ENCODE data around the gene PEX7.
"Not testable (repeated sequence)": the region's sequence is repeated elsewhere in the genome, so short reads cannot be mapped to it uniquely, and the experiment has no call there.

Gene PEX7

DNA sequence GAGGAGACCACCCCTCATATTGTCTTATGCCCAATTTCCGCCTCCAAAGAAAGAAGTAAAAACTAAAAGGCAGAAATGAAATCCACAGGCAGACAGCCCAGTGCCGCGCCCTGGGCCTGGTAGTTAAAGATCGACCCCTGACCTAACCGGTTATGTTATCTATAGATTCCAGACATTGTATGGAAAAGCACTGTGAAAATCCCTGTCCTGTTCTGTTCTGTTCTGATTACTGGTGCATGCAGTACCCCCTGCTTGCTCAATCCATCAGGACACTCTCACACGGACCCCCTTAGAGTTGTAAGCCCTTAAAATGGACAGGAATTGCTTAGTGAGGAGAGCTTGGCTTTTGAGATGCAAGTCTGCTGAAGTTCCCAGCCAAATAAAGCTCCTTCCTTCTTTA lies 137.5 kb downstream of the PEX7 start:
- not testable (repeated sequence) for H3K4me1 Mint-ChIP-seq, ATAC-seq

DNA sequence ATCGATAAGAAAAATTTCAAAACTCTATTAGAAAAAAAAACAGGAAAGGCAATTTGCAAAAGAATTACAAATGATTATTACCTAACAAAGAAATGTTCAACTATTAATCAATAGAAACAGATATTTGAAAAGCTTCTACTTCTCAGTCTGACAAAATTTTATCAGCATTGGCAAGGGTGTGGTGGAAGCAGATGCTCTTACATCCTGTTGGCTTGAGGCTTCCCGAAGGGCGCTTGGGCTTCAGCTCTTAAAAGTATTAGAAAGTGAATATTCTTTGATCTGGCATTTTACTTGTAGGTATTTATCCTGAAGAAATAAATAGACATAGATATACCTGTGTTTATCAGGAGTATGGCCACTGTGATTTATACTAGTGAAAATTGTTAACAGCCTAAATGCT lies 138.4 kb downstream of the PEX7 start:
- Mint-ChIP-seq H3K4me1 (peaks cover 8% of the 10 kb centered on the region), H3K27me3 (peaks cover 39% of the 10 kb centered on the region), H3K9me3 (no peaks in the 10 kb centered on the region), H3K27ac (no peak overlapping the region), H3K4me3 (no peak overlapping the region)
- ATAC-seq (no peak), DNase-seq (no peak)

More for the DNA sequence above, 137.5 kb downstream of the PEX7 start:
- not testable (repeated sequence) for H3K4me3 Mint-ChIP-seq, H3K27ac Mint-ChIP-seq, DNase-seq, H3K9me3 Mint-ChIP-seq
- H3K27me3 Mint-ChIP-seq = peaks cover 36% of the 10 kb centered on the region

DNA sequence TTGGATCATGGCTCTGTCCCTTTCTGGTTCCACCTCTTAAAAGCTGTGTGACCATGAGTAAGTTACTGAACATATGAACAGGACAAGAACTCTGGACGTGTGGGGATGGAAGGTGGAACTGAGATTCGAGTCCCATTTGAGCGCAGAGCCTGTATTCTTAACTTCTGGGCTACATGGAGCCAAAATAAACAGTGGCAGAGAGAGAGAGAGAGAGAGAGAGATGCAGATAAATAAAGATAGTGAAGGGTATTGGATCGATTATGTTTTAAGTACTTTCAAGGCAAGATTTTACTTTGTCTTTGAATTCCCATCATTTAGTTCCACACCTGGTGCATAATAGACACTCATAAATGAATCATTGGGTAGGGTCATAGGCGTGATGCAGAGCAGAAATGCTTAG lies 139.5 kb downstream of the PEX7 start:
- no peak for ATAC-seq
- no peak overlapping the region for H3K27ac Mint-ChIP-seq
- no peak overlapping the region for H3K4me3 Mint-ChIP-seq
- no peak for DNase-seq
- no peaks in the 10 kb centered on the region for H3K9me3 Mint-ChIP-seq
- H3K27me3 Mint-ChIP-seq = peaks cover 47% of the 10 kb centered on the region
- H3K4me1 Mint-ChIP-seq = peaks cover 5% of the 10 kb centered on the region

DNA sequence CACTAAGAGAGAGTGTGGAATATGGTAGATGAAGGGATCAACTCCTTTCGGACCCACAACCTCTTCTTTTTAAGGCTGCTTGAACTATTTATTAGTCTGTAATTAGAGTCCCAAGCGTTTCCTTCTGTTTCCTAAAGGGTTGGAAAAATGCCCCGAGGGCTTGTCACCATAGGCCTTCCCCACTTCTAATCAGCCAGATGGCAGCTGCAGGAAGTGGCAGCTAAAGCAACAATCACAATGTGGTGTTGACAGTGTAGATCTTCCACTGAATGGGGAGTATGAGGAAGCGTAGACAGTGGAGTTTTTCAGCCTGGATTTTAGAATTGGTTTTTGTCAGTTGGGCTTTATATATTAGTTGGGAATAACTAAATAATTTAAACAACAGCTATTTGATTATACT lies 140.3 kb downstream of the PEX7 start:
- no peak overlapping the region for H3K27ac Mint-ChIP-seq
- no peaks in the 10 kb centered on the region for H3K4me1 Mint-ChIP-seq
- DNase-seq (no peak), ATAC-seq (no peak)
- H3K9me3 Mint-ChIP-seq = no peaks in the 10 kb centered on the region
- peaks cover 49% of the 10 kb centered on the region for H3K27me3 Mint-ChIP-seq
- no peak overlapping the region for H3K4me3 Mint-ChIP-seq

DNA sequence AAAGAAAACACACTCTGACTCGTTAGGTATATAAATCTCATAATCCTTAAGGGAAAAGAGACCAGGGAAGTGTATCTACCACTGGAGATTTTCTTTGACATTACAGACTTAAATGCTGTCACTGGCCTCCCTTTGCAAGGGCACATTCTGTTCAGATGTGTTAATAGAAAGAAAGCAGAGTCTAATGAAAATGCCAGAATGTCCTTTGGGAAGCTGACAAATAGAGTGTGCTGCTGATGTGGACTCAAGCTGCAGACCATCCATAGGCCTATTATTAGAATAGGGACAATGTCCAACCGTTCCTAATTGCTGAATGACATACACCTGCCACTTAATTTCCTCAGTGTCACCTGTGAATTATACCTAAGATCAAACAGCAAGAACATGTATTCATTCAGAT lies 140.9 kb downstream of the PEX7 start:
- no peaks in the 10 kb centered on the region for H3K9me3 Mint-ChIP-seq
- no peak overlapping the region for H3K27ac Mint-ChIP-seq
- no peak overlapping the region for H3K4me3 Mint-ChIP-seq
- H3K27me3 Mint-ChIP-seq = peaks cover 55% of the 10 kb centered on the region
- ATAC-seq (no peak), DNase-seq (no peak)
- no peaks in the 10 kb centered on the region for H3K4me1 Mint-ChIP-seq

Measured in stimulated activated naive CD8-positive, alpha-beta T cell treated with anti-CD3 and anti-CD28 coated beads, Interleukin-15, amount 100 ng/mL, for 72 hours (primary cell).